ENCODE measurements around the gene COPG2. TPM values are rescaled to one million over a fixed set of nuclear protein-coding genes. Genes with fewer than 3 reads are reported as not detected.
A peak's percentile ranks its signal among the peaks of the same experiment; 100 is the strongest.

COPG2 gene
- total RNA-seq, 1 experiment from 2014 or later: 17.6 TPM

DNA sequence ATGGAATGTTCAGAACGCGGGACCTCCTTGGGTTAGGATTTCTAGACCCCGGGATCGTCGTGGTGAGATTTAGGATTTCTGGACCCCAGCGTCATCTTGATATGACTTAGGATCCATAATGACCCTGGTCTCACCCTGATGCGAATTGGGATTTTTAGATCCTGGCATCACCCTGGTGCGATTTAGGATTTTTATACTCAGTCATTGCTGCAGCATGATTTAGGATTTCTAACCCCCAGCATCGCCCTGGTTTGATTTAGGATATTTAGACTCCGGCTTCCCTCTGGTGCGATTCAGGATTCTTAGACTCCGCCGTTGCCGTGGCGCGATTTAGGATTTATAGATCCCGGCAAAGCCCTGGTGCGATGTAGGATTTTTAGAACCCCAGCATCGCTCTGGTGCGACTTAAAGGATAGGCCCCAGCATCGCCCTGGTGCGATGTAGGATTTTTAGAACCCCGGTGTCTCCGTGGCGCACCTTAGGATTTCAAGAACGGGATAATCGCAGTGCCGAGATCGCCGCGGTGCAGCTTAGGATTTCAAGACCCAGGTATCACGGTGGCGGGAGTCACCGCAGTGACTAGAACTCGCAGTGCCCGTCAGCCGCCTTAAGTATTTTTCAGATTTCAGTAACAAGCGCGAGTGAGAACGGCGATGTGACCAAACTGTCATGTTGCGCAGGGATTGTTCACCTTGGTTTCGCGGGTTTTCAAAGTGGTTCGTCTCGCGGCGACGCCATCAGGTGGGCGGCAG, 175.8 kb downstream of the COPG2 start:
- POLR2A ChIA-PET (ENCODE audit: low non-redundant PET): no interaction called here
- no peaks in the 10 kb centered on the region for H3K9me3 ChIP-seq (ENCODE audit: low read depth, low read length, poor library complexity, severe bottlenecking)
- intact Hi-C loops (cut with micrococcal nuclease; ENCODE audit: unreplicated experiment): loop anchor here (5.0 to 10.0 kb wide), 3 partner anchors 215 to 418 kb away; partner anchors contain the start of gene KLHDC10
- no TSS peak for BruUV-seq (replicated peaks)
- no peak overlapping the region for H3K27ac ChIP-seq (ENCODE audit: low read depth, low read length, poor library complexity, severe bottlenecking)
- peak overlapping the region; percentile 56 for H3K4me3 ChIP-seq (ENCODE audit: low read depth, low read length, poor library complexity, severe bottlenecking)
- H3K27me3 ChIP-seq (replicated peaks; ENCODE audit: insufficient read depth, low read depth, low read length, poor library complexity): no peaks in the 10 kb centered on the region
- CTCF ChIA-PET: no interaction called here
- peak; percentile 28 for DNase-seq (ENCODE audit: low spot score)
- H3K36me3 ChIP-seq (ENCODE audit: insufficient read depth, low read length, poor library complexity, severe bottlenecking): no peaks in the 10 kb centered on the region
- TF ChIP-seq, protein P1, sequence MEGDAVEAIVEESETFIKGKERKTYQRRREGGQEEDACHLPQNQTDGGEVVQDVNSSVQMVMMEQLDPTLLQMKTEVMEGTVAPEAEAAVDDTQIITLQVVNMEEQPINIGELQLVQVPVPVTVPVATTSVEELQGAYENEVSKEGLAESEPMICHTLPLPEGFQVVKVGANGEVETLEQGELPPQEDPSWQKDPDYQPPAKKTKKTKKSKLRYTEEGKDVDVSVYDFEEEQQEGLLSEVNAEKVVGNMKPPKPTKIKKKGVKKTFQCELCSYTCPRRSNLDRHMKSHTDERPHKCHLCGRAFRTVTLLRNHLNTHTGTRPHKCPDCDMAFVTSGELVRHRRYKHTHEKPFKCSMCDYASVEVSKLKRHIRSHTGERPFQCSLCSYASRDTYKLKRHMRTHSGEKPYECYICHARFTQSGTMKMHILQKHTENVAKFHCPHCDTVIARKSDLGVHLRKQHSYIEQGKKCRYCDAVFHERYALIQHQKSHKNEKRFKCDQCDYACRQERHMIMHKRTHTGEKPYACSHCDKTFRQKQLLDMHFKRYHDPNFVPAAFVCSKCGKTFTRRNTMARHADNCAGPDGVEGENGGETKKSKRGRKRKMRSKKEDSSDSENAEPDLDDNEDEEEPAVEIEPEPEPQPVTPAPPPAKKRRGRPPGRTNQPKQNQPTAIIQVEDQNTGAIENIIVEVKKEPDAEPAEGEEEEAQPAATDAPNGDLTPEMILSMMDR (conservative IDR thresholded peaks at IDR 0.05; ENCODE audit: low read depth, low read length): no peak
- TF ChIP-seq EZH2 (IDR thresholded peaks at IDR 0.05; ENCODE audit: borderline replicate concordance, low read depth, low read length, poor library complexity, severe bottlenecking): no peak
- H3K4me1 ChIP-seq (ENCODE audit: insufficient read depth, low read length, poor library complexity, severe bottlenecking): peaks cover 3% of the 10 kb centered on the region

DNA sequence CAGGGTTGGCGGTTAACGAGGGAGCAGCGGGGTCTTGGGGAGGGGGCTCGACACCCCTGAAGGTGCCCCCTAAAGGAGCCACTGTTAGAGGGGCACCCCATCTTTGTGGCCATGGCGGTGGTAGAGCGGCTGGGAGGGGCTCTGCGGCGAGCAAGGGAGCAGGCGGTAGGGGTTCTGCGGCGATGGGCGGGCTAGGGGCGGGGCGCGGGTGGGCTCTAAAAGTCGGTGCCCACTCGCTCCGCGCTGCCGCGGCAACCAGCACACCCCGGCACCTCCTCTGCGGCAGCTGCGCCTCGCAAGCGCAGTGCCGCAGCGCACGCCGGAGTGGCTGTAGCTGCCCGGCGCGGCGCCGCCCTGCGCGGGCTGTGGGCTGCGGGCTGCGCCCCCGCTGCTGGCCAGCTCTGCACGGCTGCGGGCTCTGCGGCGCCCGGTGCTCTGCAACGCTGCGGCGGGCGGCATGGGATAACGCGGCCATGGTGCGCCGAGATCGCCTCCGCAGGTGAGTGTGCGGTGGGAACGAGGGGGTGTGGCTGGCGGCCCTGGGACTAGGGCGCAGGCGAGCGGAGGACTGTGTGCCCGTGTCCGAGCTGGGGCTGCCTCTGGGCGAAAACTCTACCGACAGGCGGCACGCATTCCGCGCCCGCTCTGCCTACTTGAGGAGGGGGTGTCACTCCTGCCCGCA, 176.6 kb downstream of the COPG2 start, which contains the start of gene MEST:
Gene MEST (plus strand): TSS at position 245 of the 682 bp plus-strand sequence. CDS start 229 bp downstream, at position 474.
- peak; percentile 65 for DNase-seq (ENCODE audit: low spot score)
- BruUV-seq (replicated peaks): no TSS peak
- Histone ChIP-seq H3K36me3 (ENCODE audit: insufficient read depth, low read length, poor library complexity, severe bottlenecking) (no peaks in the 10 kb centered on the region), H3K27ac (ENCODE audit: low read depth, low read length, poor library complexity, severe bottlenecking) (no peak within 1 kb of the TSS), H3K9me3 (ENCODE audit: low read depth, low read length, poor library complexity, severe bottlenecking) (no peaks in the 10 kb centered on the region), H3K27me3 (replicated peaks; ENCODE audit: insufficient read depth, low read depth, low read length, poor library complexity) (no peaks in the 10 kb centered on the region), H3K4me1 (ENCODE audit: insufficient read depth, low read length, poor library complexity, severe bottlenecking) (peaks cover 3% of the 10 kb centered on the region), H3K4me3 (ENCODE audit: low read depth, low read length, poor library complexity, severe bottlenecking) (peak within 1 kb of the TSS; percentile 56)
- intact Hi-C loops (cut with micrococcal nuclease; ENCODE audit: unreplicated experiment): loop anchor here (5.0 to 10.0 kb wide), 3 partner anchors 215 to 417 kb away; partner anchors contain the start of gene KLHDC10
- TF ChIP-seq EZH2 (IDR thresholded peaks at IDR 0.05; ENCODE audit: borderline replicate concordance, low read depth, low read length, poor library complexity, severe bottlenecking): no peak
- TF ChIP-seq, protein P1 (conservative IDR thresholded peaks at IDR 0.05; ENCODE audit: low read depth, low read length): no peak
- CTCF ChIA-PET: no interaction called here
- POLR2A ChIA-PET (ENCODE audit: low non-redundant PET): no interaction called here

DNA sequence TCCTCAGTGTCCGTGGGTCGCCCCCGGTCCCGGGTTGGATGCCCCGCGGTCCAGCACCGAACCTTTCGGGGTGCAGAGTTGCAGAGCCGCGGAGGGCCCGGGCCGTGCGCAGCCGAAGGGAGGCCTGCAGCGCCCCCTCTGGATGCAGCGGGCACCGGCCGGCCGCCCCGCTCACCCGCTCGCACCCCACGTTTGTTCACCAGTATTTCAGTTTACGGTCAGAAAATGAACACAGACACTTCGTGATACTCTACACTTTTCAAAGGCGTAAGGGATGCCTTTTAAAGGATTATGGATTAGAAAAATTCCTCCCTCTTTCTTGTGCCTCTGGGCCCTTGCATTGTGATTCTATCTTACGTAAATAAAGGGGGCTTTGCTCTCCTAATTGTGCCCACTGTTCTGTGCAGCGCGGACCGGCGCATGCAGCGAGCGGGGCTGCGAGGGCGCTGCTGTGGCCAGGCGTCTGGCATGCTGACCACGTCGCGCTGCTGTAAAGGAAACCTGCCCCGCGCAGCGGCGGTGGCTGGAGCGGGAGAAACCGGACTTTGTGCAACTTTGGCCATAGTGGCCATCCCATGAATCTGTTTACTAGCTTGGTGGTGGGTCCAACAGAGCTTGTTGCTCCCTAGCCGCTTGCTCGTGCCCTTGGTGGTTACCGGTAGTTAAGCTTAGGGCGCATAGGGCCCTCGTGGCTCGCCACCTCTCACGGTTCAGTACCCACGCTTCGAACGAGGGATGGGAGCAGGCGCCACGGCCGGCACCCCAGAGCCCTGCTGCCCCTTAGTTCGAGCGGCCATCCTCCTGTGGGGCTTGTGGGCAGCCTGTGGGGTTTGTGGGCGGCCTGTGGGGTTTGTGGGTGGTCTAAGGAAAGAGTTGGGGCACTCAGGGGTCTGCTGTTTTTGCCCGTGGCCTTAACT, 177.4 kb downstream of the COPG2 start:
- CTCF ChIA-PET: no interaction called here
- POLR2A ChIA-PET (ENCODE audit: low non-redundant PET): no interaction called here
- no peak for DNase-seq (ENCODE audit: low spot score)
- Histone ChIP-seq H3K36me3 (ENCODE audit: insufficient read depth, low read length, poor library complexity, severe bottlenecking) (no peaks in the 10 kb centered on the region), H3K4me3 (ENCODE audit: low read depth, low read length, poor library complexity, severe bottlenecking) (peak overlapping the region; percentile 56), H3K27me3 (replicated peaks; ENCODE audit: insufficient read depth, low read depth, low read length, poor library complexity) (no peaks in the 10 kb centered on the region), H3K9me3 (ENCODE audit: low read depth, low read length, poor library complexity, severe bottlenecking) (no peaks in the 10 kb centered on the region), H3K27ac (ENCODE audit: low read depth, low read length, poor library complexity, severe bottlenecking) (no peak overlapping the region), H3K4me1 (ENCODE audit: insufficient read depth, low read length, poor library complexity, severe bottlenecking) (peaks cover 3% of the 10 kb centered on the region)
- TF ChIP-seq, protein P1 (conservative IDR thresholded peaks at IDR 0.05; ENCODE audit: low read depth, low read length): peak; percentile 52; the same call in 1 of the 2 replicates
- no peak for TF ChIP-seq EZH2 (IDR thresholded peaks at IDR 0.05; ENCODE audit: borderline replicate concordance, low read depth, low read length, poor library complexity, severe bottlenecking)
- intact Hi-C loops (cut with micrococcal nuclease; ENCODE audit: unreplicated experiment): loop anchor here (5.0 to 10.0 kb wide), 3 partner anchors 214 to 416 kb away; partner anchors contain the start of gene KLHDC10
- BruUV-seq (replicated peaks): no TSS peak
